SK-N-SH treated with all-trans-retinoic acid at 6 μM for 48 hours (cell line): ENCODE results near the gene ROBO1.
"Not testable (repeated sequence)": the region's sequence is repeated elsewhere in the genome, so short reads cannot be mapped to it uniquely, and the experiment has no call there.

Experiments used
- ATAC-seq: fragments of 200-7000 bp; cut with Tn5 transposase; 3 replicates; pipeline ENCODE4 v1.9.1; 2020; ENCODE audit warnings: mild to moderate bottlenecking, moderate library complexity
- ARNTL ChIP-seq: fragments of 450-650 bp; formaldehyde crosslinking; IDR thresholded peaks from 2 replicates; pipeline ENCODE4 v1.5.0; 2020; ENCODE audit warnings: low read depth, mild to moderate bottlenecking, moderate library complexity, borderline replicate concordance
- CSDC2 ChIP-seq: fragments of 250-450 bp; sonication (Bioruptor Pico); IDR thresholded peaks from 2 replicates; pipeline ENCODE4 v1.5.0; 2020; ENCODE audit warnings: mild to moderate bottlenecking, moderate library complexity
- ESRRG ChIP-seq: fragments of 250-450 bp; sonication (Bioruptor Pico); IDR thresholded peaks from 2 replicates; pipeline ENCODE4 v1.6.1; 2021; ENCODE audit warnings: mild to moderate bottlenecking
- GLIS3 ChIP-seq: fragments of 250-450 bp; sonication (Bioruptor Pico); IDR thresholded peaks from 2 replicates; pipeline ENCODE4 v1.5.0; 2020; ENCODE audit warnings: mild to moderate bottlenecking, moderate library complexity
- ISL1 ChIP-seq: fragments of 250-450 bp; sonication (Bioruptor Pico); IDR thresholded peaks from 2 replicates; pipeline ENCODE4 v2.1.2; 2022; ENCODE audit warnings: mild to moderate bottlenecking, moderate library complexity
- OSR1 ChIP-seq: fragments of 250-450 bp; sonication (Bioruptor Pico); IDR thresholded peaks from 2 replicates; pipeline ENCODE4 v1.8.0; 2022; ENCODE audit warnings: moderate library complexity, mild to moderate bottlenecking, inconsistent platforms
- PPARA ChIP-seq: fragments of 250-450 bp; sonication (Bioruptor Pico); IDR thresholded peaks from 2 replicates; pipeline ENCODE4 v1.5.0; 2020; ENCODE audit warnings: mild to moderate bottlenecking, borderline replicate concordance
- RARB ChIP-seq: fragments of 250-450 bp; sonication (Bioruptor Pico); IDR thresholded peaks from 2 replicates; pipeline ENCODE4 v1.8.0; 2021; ENCODE audit warnings: mild to moderate bottlenecking, moderate library complexity
- SNAI2 ChIP-seq: fragments of 250-450 bp; sonication (Bioruptor Pico); IDR thresholded peaks from 2 replicates; pipeline ENCODE4 v1.5.0; 2020; ENCODE audit warnings: mild to moderate bottlenecking, moderate library complexity
- TCF4 ChIP-seq: fragments of 250-450 bp; sonication (Bioruptor Pico); IDR thresholded peaks from 2 replicates; pipeline ENCODE4 v1.8.0; 2021; ENCODE audit warnings: mild to moderate bottlenecking, moderate library complexity, borderline replicate concordance
- TOX ChIP-seq: fragments of 250-450 bp; sonication (Bioruptor Pico); IDR thresholded peaks from 2 replicates; pipeline ENCODE4 v1.8.0; 2021; ENCODE audit warnings: mild to moderate bottlenecking, moderate library complexity, borderline replicate concordance
- ZC3H10 ChIP-seq: fragments of 250-450 bp; sonication (Bioruptor Pico); IDR thresholded peaks from 2 replicates; pipeline ENCODE4 v1.5.1; 2021; ENCODE audit warnings: mild to moderate bottlenecking, moderate library complexity
- ZFP3 ChIP-seq: fragments of 250-450 bp; sonication (Bioruptor Pico); IDR thresholded peaks from 2 replicates; pipeline ENCODE4 v1.5.0; 2020; ENCODE audit warnings: mild to moderate bottlenecking, moderate library complexity
- ZFP30 ChIP-seq: fragments of 450-650 bp; formaldehyde crosslinking; IDR thresholded peaks from 2 replicates; pipeline ENCODE4 v1.5.0; 2022; ENCODE audit warnings: mild to moderate bottlenecking, moderate library complexity
- ZNF565 ChIP-seq: fragments of 450-650 bp; formaldehyde crosslinking; conservative IDR thresholded peaks from 2 replicates; pipeline ENCODE4 v1.5.0; 2020; ENCODE audit warnings: low read depth, mild to moderate bottlenecking, moderate library complexity
- ZNF70 ChIP-seq: fragments of 450-650 bp; formaldehyde crosslinking; IDR thresholded peaks from 2 replicates; pipeline ENCODE4 v1.5.0; 2020; ENCODE audit warnings: mild to moderate bottlenecking, moderate library complexity
- ZNF8 ChIP-seq: fragments of 450-650 bp; formaldehyde crosslinking; IDR thresholded peaks from 2 replicates; pipeline ENCODE4 v1.5.0; 2020; ENCODE audit warnings: mild to moderate bottlenecking, moderate library complexity
- TF ChIP-seq, protein P1 (sequence below): fragments of 250-450 bp; sonication (Bioruptor Pico); IDR thresholded peaks from 2 replicates; pipeline ENCODE4 v1.5.0; 2020; ENCODE audit warnings: mild to moderate bottlenecking, moderate library complexity
- TF ChIP-seq, protein P2 (sequence below): fragments of 250-450 bp; sonication (Bioruptor Pico); IDR thresholded peaks from 2 replicates; pipeline ENCODE4 v1.8.0; 2021; ENCODE audit warnings: low read depth, mild to moderate bottlenecking, moderate library complexity, borderline replicate concordance

Gene ROBO1

DNA sequence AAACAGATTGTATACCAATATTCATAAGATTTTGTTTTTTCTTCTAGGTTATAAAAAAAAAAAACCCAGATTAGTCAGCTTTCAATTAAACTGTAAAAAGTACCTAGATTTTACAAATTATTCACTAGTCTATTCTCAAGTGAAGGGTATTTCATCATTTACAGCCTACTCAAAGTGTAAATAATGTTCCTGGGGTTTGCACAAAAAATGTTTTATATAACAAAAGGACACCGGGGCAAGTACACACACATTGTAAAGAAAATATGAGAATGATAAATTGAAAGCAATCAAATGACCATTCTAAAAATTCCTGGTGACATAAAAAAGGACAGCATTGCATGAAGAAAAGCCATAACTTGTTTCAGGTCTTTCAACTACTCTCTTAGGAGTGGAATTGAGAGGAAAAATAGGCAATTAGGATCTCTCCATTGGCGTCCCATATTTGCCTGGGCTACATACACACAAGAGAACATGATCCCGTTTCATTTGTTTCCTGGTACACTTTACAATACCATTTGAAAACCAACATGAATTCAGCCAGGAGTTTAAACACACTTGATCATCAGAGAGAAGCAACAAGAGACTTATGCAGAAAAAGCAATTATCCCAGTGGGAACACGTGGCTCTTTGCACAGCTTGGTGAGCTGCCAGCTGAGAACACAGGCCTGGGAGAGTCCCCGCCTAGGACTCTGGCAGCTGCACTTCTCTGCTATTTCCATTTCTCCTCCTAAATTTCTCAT is 1039.2 kb downstream of the ROBO1 start:
- ATAC-seq, result peak; percentile 83
- TF ChIP-seq ESRRG (CRISPR knock-in tag) (no peak), PPARA (no peak), ZFP30 (CRISPR knock-in tag) (no peak), CSDC2 (no peak), ZC3H10 (CRISPR knock-in tag) (no peak), ZFP3 (no peak), SNAI2 (CRISPR knock-in tag) (no peak), ZNF565 (CRISPR knock-in tag) (no peak)

GRCh38 chr3:78726545-78726944 is 1041.3 kb downstream of the ROBO1 start:
- no peak for TF ChIP-seq GLIS3 (CRISPR knock-in tag)
- no peak for TF ChIP-seq ESRRG (CRISPR knock-in tag)
- TF ChIP-seq TOX (CRISPR knock-in tag), result no peak
- TF ChIP-seq OSR1 (CRISPR knock-in tag), result no peak
- no peak for TF ChIP-seq ZFP3
- no peak for ATAC-seq

DNA sequence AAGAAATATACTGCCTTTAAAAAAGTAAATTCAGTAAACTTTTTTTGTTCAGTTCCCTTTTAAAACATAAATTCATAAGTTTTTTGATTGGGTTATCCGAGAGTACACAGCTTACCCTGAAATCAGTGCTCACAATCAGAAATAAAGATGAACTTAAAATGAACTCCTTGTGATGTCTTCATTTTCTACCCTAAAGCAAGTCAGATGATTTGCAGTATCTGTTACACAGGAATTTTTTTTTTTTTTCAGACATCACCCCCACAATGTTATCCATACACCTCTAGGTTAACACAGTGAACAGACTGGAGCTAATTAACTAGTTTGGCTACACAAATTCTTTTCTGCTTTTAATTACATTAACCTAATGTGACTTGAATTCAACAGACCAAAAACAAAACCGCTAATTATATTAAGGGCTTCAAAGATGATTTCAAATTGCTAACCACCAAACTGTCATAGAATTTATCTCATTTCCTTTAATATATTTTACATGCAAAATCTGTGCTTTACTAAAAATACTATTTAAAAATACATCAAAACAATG is 1042.0 kb downstream of the ROBO1 start:
- TF ChIP-seq ISL1 (CRISPR knock-in tag), result peak; percentile 43
- no peak for TF ChIP-seq ZFP3
- no peak for TF ChIP-seq ESRRG (CRISPR knock-in tag)
- TF ChIP-seq, protein P1, sequence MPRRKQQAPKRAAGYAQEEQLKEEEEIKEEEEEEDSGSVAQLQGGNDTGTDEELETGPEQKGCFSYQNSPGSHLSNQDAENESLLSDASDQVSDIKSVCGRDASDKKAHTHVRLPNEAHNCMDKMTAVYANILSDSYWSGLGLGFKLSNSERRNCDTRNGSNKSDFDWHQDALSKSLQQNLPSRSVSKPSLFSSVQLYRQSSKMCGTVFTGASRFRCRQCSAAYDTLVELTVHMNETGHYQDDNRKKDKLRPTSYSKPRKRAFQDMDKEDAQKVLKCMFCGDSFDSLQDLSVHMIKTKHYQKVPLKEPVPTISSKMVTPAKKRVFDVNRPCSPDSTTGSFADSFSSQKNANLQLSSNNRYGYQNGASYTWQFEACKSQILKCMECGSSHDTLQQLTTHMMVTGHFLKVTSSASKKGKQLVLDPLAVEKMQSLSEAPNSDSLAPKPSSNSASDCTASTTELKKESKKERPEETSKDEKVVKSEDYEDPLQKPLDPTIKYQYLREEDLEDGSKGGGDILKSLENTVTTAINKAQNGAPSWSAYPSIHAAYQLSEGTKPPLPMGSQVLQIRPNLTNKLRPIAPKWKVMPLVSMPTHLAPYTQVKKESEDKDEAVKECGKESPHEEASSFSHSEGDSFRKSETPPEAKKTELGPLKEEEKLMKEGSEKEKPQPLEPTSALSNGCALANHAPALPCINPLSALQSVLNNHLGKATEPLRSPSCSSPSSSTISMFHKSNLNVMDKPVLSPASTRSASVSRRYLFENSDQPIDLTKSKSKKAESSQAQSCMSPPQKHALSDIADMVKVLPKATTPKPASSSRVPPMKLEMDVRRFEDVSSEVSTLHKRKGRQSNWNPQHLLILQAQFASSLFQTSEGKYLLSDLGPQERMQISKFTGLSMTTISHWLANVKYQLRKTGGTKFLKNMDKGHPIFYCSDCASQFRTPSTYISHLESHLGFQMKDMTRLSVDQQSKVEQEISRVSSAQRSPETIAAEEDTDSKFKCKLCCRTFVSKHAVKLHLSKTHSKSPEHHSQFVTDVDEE, result no peak
- peak; percentile 51 for ATAC-seq

GRCh38 chr3:78724859-78725258 is 1042.9 kb downstream of the ROBO1 start:
- no peak; the same call in 2 of the 3 replicates for ATAC-seq
- TF ChIP-seq TCF4 (CRISPR knock-in tag) (no peak), ISL1 (CRISPR knock-in tag) (no peak), ZNF70 (no peak), RARB (CRISPR knock-in tag) (no peak), PPARA (no peak), ARNTL (no peak), ZFP3 (no peak), OSR1 (CRISPR knock-in tag) (no peak), ZNF565 (CRISPR knock-in tag) (no peak), ZFP30 (CRISPR knock-in tag) (no peak), ESRRG (CRISPR knock-in tag) (no peak), ZNF8 (CRISPR knock-in tag) (no peak)
- TF ChIP-seq, protein P2, sequence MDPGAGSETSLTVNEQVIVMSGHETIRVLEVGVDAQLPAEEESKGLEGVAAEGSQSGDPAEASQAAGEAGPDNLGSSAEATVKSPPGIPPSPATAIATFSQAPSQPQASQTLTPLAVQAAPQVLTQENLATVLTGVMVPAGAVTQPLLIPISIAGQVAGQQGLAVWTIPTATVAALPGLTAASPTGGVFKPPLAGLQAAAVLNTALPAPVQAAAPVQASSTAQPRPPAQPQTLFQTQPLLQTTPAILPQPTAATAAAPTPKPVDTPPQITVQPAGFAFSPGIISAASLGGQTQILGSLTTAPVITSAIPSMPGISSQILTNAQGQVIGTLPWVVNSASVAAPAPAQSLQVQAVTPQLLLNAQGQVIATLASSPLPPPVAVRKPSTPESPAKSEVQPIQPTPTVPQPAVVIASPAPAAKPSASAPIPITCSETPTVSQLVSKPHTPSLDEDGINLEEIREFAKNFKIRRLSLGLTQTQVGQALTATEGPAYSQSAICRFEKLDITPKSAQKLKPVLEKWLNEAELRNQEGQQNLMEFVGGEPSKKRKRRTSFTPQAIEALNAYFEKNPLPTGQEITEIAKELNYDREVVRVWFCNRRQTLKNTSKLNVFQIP (CRISPR knock-in tag), result no peak

DNA sequence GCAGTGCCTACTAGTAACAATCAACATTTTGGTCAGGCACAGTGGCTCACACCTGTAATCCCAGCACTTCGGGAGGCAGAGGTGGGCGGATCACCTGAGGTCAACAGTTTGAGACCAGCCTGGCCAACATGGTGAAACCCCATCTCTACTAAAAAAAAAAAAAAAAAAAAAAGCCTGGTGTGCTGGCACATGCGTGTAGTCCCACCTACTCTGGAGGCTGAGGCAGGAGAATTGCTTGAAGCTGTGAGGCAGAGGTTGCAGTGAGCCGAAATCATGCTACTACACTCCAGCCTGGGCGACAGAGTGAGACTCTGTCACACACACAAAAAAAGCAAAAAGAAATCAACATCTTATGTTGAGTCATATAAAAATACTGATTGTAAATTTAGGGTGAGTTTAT is 1043.4 kb downstream of the ROBO1 start:
- ATAC-seq, result not testable (repeated sequence)

DNA sequence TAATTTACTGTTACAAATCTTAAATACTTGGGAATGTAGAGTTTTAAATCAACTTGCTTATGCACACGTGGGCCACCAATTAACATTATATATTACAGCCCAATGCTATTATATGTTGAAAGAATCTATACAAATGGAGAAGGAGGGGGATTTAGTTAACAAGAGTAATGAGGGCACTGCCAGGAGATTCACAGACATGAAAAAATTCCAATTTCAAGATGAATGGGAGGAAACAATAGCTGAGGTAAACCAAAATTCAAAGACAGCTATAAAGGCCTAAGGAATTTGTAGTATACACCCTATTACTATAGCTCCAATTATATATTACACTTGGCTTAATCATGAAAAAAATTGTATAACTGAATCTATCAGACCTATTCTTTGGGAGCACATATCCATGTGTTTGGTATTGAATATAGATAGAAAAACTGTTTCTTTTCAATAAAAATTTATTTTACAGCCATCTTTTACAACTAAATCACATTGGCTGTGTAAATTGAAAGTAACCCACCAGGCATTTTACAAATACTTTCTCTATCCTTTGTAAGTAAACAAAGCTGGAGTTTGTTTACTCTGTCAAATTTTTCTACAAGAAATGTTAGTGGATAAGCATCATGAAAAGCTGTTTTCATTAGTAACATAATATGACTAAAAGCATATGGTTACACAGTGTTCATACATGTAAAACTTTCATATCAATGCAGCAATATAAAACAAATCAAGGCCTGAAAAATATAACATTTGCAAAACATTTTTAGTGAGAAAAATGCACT is 1045.8 kb downstream of the ROBO1 start:
- ATAC-seq, result no peak
- no peak for TF ChIP-seq PPARA
- TF ChIP-seq ZC3H10 (CRISPR knock-in tag), result no peak
- no peak for TF ChIP-seq ARNTL
- TF ChIP-seq OSR1 (CRISPR knock-in tag), result no peak
- no peak for TF ChIP-seq RARB (CRISPR knock-in tag)
- TF ChIP-seq ESRRG (CRISPR knock-in tag), result no peak
